Central memory CD8-positive, alpha-beta T cell (primary cell): ENCODE measurements around the gene ABO.
"Not testable (repeated sequence)": the region's sequence is repeated elsewhere in the genome, so short reads cannot be mapped to it uniquely, and the experiment has no call there.

ENCODE experiments used
- ATAC-seq: fragments of 150-1000 bp; cut with Tn5 transposase; replicated peaks from 2 replicates; pipeline ENCODE4 v1.10.0; 2022; ENCODE audit warnings: mild to moderate bottlenecking, moderate FRiP score, moderate number of reproducible peaks; ENCODE audit not compliant: poor library complexity, severe bottlenecking; ENCODE audit errors: extremely low read depth
- DNase-seq, 2 donors: peaks; one replicate each; pipeline ENCODE4 v3.0.0; 2021; ENCODE audit warnings: low spot score in 2 of 2
- H3K27ac Mint-ChIP-seq: one replicate; pipeline ENCODE4 v1.8.0; 2022; ENCODE audit warnings: low read depth, mild to moderate bottlenecking, moderate library complexity, mixed read lengths
- H3K27me3 Mint-ChIP-seq: one replicate; pipeline ENCODE4 v1.8.0; 2022; ENCODE audit warnings: mixed read lengths
- H3K36me3 Mint-ChIP-seq: one replicate; pipeline ENCODE4 v1.8.0; 2022; ENCODE audit warnings: mild to moderate bottlenecking, moderate library complexity, mixed read lengths; ENCODE audit not compliant: insufficient read depth
- H3K4me1 Mint-ChIP-seq: one replicate; pipeline ENCODE4 v1.8.0; 2022; ENCODE audit warnings: mixed read lengths
- H3K4me3 Mint-ChIP-seq: one replicate; pipeline ENCODE4 v1.8.0; 2022; ENCODE audit warnings: mild to moderate bottlenecking, moderate library complexity, mixed read lengths
- H3K9me3 Mint-ChIP-seq: one replicate; pipeline ENCODE4 v1.8.0; 2022; ENCODE audit warnings: mixed read lengths

Gene ABO

DNA sequence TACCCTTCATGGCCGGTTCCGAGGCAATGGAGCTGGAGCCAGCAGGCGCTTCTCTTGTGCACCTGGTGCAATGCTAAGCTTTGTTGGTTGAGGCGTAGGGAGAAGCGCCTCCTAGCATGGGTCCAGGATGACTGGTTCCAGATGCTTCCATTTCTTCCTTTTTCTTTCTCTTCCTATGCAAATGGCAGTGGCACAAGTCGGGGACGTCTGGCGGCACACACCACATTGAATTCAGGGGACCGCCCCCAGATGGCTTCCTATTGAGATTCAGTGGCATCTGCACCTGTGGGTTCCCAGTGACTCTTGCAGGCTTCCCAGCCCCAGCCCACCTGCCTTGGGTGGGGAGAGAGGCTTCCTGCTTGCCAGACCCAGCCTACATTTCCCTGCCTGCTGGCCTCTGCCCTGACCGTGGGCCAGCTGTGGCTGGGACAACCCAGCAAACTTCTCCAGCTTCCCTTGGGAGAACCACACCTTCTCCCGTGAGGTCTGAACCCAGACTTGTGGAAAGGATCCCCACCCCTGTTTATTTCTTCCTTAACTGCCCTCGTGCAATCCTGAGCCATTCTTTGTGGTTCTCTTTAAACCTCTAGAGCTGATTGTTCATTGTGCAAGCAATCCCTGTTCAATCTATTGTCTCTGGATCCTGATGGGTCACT lies 57.5 kb downstream of the ABO start:
- not testable (repeated sequence) for H3K36me3 Mint-ChIP-seq, H3K27ac Mint-ChIP-seq, H3K4me1 Mint-ChIP-seq, DNase-seq, ATAC-seq, H3K4me3 Mint-ChIP-seq, H3K9me3 Mint-ChIP-seq
- peaks cover 75% of the 10 kb centered on the region for H3K27me3 Mint-ChIP-seq

DNA sequence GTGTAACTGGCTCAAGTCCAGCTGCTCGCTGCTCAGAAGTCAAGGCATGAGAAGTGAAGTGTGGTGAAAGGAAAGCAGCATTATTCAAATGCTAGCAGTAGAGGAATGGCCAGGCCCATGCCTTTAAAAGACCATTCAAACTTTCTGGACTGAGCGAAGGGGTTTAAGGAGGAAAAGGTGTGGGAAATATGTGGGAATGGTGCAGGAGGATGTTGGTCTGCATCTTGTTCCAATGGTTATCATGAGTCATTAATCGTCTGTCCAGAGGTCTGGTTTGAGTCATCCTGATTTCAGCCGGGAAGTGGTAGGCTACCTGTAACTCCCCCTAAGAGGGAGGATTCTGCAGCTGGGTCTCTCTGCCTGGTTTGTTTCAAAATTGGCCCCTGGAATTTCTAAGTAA lies 60.7 kb downstream of the ABO start:
- H3K27me3 Mint-ChIP-seq: peaks cover 76% of the 10 kb centered on the region
- ATAC-seq, H3K36me3 Mint-ChIP-seq, H3K27ac Mint-ChIP-seq, DNase-seq, H3K4me3 Mint-ChIP-seq, H3K9me3 Mint-ChIP-seq, H3K4me1 Mint-ChIP-seq: not testable (repeated sequence)

DNA sequence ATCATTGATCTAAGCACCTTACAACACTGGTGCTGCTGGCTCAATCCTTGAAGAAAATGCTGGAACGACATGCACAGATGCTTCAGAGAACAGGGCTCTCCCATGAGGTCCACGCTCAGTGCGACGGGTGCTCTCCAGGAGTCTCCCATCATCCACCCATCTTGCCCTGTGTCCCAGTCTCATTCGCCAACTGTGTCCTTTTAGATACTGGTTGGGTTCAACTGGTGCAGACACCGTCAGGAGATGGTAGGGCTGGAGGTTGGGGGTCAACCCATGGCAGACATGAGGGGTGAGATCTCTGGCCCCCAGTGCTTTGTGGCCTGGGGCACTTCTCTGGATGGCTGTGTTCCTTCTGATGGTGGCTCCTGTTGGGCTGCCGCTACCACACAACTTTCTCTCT lies 64.4 kb downstream of the ABO start:
- ATAC-seq (no peak), DNase-seq (no peak)
- H3K4me3 Mint-ChIP-seq: no peak overlapping the region
- peaks cover 50% of the 10 kb centered on the region for H3K27me3 Mint-ChIP-seq
- H3K9me3 Mint-ChIP-seq: no peaks in the 10 kb centered on the region
- H3K4me1 Mint-ChIP-seq: no peaks in the 10 kb centered on the region
- H3K36me3 Mint-ChIP-seq: peaks cover 1% of the 10 kb centered on the region
- no peak overlapping the region for H3K27ac Mint-ChIP-seq

DNA sequence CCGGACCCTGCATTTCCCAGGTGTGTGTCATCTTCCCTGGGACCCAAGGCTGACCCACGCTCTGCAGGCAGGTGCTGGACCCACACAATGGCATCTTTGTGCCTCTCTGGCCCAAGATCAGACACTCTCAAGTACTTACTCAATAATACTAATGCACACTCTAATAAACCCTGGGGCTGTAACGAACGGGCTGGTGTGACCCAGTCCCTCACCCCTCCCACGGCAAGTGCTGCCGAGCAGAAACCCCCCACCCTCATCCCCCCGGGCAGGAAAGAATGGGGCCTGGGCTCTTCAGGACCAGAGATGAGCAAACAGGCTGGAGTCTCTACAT lies 64.8 kb downstream of the ABO start:
- H3K27ac Mint-ChIP-seq: no peak overlapping the region
- peaks cover 1% of the 10 kb centered on the region for H3K36me3 Mint-ChIP-seq
- no peak overlapping the region for H3K4me3 Mint-ChIP-seq
- no peaks in the 10 kb centered on the region for H3K9me3 Mint-ChIP-seq
- H3K27me3 Mint-ChIP-seq: peaks cover 50% of the 10 kb centered on the region
- H3K4me1 Mint-ChIP-seq: no peaks in the 10 kb centered on the region
- DNase-seq (no peak), ATAC-seq (no peak)

DNA sequence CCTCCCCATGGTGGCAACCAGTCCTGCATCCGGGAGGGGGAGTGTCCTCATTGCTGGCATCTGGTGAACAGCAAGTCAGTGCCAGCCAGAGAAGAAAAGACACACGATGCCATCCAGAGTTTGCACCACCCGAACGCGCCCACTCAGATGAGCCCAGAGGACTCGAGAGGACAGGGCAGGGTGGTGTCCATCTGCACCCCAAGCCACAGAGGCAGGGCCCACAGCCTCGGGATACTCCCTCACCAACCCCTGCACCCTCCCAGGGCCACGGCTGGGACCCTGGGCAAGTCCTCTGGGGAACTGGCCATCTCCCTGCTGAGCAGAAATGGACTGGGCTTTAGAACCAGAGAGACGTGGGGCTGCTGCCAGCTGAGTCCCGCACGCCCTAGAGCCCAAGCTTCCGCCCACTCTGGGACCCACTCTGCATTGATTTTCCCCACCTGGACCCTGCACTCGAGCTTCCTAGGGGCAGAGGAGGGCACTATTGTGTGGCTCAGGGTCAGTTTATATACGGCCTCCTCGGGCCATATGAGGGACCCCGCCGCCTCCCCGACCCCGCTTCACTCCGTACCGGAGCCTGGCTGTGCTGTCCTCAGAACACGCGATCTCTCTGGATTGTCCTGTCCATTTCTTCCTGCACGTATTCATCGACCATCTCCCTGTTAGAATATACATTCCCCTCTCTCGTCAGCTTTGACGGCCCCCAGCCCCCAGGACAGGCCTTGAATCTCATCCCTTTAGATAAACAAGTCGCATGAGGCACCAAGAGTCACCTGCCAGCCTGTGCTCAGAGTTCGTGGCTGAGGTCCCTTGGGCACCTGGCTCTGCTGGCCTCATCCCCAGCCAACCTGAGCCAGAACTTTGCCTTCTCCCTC lies 65.4 kb downstream of the ABO start:
- not testable (repeated sequence) for DNase-seq, H3K36me3 Mint-ChIP-seq, H3K27ac Mint-ChIP-seq, ATAC-seq, H3K4me3 Mint-ChIP-seq, H3K4me1 Mint-ChIP-seq, H3K9me3 Mint-ChIP-seq
- peaks cover 48% of the 10 kb centered on the region for H3K27me3 Mint-ChIP-seq

DNA sequence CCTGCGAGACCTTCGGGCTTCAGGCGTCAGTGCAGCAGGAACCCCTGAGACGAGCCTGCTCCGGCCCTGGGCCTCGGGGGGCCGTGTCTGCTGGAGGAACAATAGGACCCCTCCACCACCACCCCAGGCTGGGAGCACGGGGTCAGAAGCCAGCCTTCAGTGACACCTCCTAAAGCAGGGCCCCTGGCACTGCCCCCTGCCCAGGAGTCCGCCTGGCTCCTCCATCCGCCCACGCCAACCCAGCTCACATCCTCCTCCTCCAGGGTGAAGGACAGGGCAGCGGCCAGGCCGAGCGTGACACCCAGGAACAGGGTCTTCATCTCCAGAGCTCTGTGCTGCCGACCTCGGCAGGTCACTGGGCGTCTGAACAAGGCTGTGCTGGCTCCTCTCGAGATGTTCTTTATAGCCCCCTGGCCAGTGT lies 66.1 kb downstream of the ABO start, which contains the start of gene OBP2B:
OBP2B (minus strand) TSS at position 371 of the 421 bp plus-strand sequence; CDS start at position 320, 51 bp downstream.
- ATAC-seq, H3K27ac Mint-ChIP-seq, H3K36me3 Mint-ChIP-seq, DNase-seq, H3K9me3 Mint-ChIP-seq, H3K4me1 Mint-ChIP-seq, H3K4me3 Mint-ChIP-seq: not testable (repeated sequence)
- peaks cover 48% of the 10 kb centered on the region for H3K27me3 Mint-ChIP-seq

DNA sequence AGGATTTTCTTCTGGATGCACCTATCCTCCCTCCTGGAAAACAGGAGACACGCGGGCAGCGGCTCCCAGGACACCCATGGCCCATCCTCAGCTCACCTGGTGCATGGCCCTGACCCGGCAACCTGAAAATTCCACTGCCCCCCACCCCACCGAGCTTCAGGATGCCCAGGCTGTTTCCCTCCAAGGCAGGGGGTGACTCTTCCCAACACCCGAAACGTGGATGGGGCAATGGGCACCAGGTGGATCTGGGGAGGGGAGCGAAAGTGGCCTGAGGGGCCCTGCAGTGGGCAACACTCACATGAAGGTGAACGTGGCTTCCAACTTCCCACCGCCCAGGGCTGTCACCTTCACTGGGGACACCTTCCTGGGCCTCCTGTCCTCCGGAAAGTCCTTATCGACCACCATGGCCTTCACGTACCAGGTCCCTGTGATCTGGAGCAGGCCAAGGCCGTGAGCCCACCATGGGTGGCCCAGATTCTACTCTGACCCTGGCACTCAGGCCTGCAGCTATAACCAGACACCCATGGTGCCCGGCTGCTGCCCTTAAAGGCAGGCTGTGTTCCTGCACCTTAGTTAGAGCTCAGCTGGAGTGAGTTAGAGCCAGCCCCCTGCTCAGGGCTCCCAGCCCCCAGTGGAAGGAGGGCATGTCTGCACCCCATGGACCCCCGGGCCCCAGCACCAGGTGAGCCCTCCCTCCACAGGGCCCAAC lies 66.7 kb downstream of the ABO start:
- not testable (repeated sequence) for ATAC-seq, H3K4me3 Mint-ChIP-seq, H3K9me3 Mint-ChIP-seq, H3K36me3 Mint-ChIP-seq, H3K4me1 Mint-ChIP-seq, H3K27ac Mint-ChIP-seq, DNase-seq
- peaks cover 52% of the 10 kb centered on the region for H3K27me3 Mint-ChIP-seq

DNA sequence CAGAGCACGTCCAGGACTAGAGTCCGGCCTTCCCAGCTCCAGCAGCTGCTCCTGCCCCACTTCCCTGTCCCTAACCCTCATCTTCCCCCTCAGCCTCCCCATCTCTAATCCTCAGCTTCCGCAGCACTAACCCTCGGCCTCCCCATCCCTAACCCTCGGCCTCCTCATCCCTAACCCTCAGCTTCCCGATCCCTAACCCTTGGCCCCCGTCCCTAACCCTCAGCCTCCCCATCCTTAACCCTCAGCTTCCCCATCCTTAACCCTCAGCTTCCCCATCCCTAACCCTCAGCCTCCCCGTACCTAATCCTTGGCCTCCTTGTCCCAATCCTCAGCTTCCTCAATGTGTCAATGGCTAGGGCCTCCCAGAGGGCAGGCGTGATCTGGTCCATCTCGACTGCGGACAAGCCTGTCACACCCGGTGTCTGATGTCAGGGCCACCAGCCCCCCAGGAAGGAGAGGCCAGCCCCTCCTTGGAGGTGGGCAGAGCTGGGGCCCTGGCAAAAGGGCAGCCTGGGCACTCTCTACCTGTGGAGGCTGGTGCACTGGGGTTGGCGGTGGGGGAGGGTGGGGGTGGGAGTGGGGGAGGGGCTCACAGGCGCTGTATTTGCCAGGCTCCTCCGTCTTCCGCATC lies 67.3 kb downstream of the ABO start:
- Mint-ChIP-seq H3K27me3 (peaks cover 59% of the 10 kb centered on the region), H3K27ac (no peak overlapping the region), H3K4me3 (no peak overlapping the region), H3K4me1 (no peaks in the 10 kb centered on the region), H3K9me3 (no peaks in the 10 kb centered on the region), H3K36me3 (no peaks in the 10 kb centered on the region)
- DNase-seq (no peak), ATAC-seq (no peak)

DNA sequence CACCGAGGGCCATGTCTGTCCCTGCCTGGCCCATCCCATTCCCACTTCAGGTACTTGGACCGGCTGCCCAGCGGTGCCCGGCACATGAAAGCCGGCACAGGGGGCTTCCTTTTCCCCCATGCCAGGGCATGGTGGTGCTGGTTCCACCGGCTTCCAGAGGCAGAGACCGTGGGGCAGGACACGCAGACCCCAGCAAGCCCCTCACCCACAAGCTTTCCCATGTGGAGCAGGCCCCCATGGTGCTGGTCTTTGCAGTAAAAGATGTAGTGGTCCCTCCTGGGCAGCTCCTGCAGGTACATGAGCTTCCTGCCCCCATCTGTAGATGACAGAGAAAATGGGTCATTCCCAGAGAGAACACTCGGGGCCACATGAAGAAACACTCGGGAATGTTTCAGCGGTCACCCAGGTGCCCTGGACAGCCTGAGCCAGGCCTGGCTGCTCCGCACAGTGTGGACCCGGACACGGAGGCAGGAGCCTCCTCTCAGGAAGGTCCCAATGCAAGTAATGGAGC lies 67.9 kb downstream of the ABO start:
- Mint-ChIP-seq H3K9me3 (no peaks in the 10 kb centered on the region), H3K36me3 (no peaks in the 10 kb centered on the region), H3K27me3 (peaks cover 62% of the 10 kb centered on the region), H3K27ac (no peak overlapping the region), H3K4me1 (no peaks in the 10 kb centered on the region), H3K4me3 (no peak overlapping the region)
- DNase-seq: no peak
- no peak for ATAC-seq

DNA sequence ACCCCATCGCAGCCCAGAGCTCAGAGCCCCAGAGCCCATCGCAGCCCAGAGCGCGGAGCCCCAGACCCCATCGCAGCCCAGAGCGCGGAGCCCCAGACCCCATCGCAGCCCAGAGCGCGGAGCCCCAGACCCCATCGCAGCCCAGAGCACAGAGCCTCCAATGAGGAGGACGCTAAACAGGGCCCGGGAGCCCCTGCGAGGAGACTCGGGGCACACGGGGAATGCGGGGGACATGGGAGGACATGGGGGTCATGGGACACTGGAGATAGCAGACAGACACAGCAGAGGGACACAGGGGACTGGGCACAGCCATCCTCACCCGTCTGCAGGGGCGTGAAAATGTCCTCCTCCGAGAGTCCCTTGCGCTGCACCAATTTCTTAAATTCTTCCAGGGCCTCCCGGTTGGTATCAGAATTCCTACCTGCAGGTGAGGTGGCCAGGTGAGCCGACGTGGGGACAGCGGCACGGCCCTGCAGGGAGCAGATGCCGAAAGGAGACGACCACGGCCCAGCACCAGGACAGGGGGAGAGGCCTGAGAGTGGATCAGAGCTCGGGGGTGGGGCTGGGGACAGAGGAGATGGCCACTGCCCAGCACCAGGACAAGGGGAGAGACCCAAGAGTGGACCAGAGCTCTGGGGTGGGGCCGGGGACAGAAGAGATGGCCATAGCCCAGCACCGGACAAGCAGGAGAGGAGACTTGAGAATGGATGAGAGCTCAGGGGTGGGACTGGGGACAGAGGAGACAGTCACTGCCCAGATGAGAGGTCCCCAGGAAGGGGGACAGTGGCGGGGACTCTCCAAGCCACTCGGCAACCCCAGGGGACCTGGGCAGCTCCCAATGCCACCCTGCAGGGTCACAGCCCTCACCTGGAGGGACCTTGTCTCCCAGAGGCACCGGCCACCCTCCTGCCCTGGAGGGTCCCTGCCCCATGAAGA lies 68.7 kb downstream of the ABO start:
- no peak overlapping the region for H3K4me3 Mint-ChIP-seq
- H3K27me3 Mint-ChIP-seq: peaks cover 60% of the 10 kb centered on the region
- no peaks in the 10 kb centered on the region for H3K9me3 Mint-ChIP-seq
- H3K27ac Mint-ChIP-seq: no peak overlapping the region
- ATAC-seq (no peak), DNase-seq (no peak)
- H3K4me1 Mint-ChIP-seq: no peaks in the 10 kb centered on the region
- H3K36me3 Mint-ChIP-seq: no peaks in the 10 kb centered on the region

DNA sequence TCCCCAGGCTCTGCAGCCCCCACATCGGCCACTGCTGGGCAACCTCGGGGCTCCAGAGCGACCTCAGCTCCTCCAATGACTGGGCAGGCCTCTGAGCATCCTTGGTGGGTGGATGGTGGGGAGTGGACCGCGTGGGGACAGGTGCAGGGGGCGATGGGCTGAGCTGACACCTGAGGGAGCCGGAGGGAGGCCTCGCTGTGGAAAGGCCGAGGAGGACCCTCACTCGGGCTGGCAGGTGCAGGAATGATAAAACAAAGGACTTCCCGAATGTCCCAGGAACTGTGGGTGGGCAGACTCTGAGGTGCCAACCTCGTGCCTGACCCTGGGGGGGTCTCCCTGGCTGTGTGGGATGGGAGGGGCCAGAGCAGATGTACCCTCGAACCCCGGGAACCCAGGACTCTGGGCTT lies 69.5 kb downstream of the ABO start:
- H3K27ac Mint-ChIP-seq: not testable (repeated sequence)

More for the DNA sequence above, 69.5 kb downstream of the ABO start:
- not testable (repeated sequence) for ATAC-seq, H3K9me3 Mint-ChIP-seq, H3K4me1 Mint-ChIP-seq, H3K4me3 Mint-ChIP-seq, DNase-seq, H3K36me3 Mint-ChIP-seq
- H3K27me3 Mint-ChIP-seq: peaks cover 54% of the 10 kb centered on the region
